Frontal cortex (tissue), 4 donors: Measurements from ENCODE around the gene VDAC1. TPM values are rescaled to one million over a fixed set of nuclear protein-coding genes. Genes with fewer than 3 reads are reported as not detected.
"Not testable (repeated sequence)": the region's sequence is repeated elsewhere in the genome, so short reads cannot be mapped to it uniquely, and the experiment has no call there.

Experiments used
- DNase-seq, 2 donors: peaks; one replicate each; pipeline ENCODE4 v3.0.0; 2012; ENCODE audit warnings: low spot score in 2 of 2
- FAIRE-seq: peaks from 2 replicates; lab custom pipeline; 2012; peaks lifted over from hg19 to GRCh38; lab: Jason Lieb, UNC
- total RNA-seq: library from RNA; depleted of rRNA; stranded (reverse); fragments of >200 nt; gene quantifications from one replicate; pipeline ENCODE4 v1.2.3, GENCODE V29; 2014
- donor health status: control.
- donor health status: control.
- donor health status: control.

VDAC1 gene
- 244 TPM for total RNA-seq

- no peak for FAIRE-seq
- DNase-seq, result peak; percentile 94 to 97
Measured at GRCh38 chr5:134004626-134005416, at the start of gene VDAC1. Gene VDAC1, minus strand, starts transcription at chr5:134004975. Its CDS starts 11,963 bp downstream, at chr5:133993012.

GRCh38 chr5:134053840-134054338, 49.1 kb upstream of the VDAC1 start:
- no peak for FAIRE-seq

GRCh38 chr5:134053314-134053839, 48.6 kb upstream of the VDAC1 start:
- FAIRE-seq, result no peak
- no peak for DNase-seq

More at GRCh38 chr5:134053840-134054338, 49.1 kb upstream of the VDAC1 start:
- DNase-seq, result no peak

GRCh38 chr5:134051305-134051704, 46.5 kb upstream of the VDAC1 start:
- no peak for FAIRE-seq

GRCh38 chr5:134048864-134049263, 44.1 kb upstream of the VDAC1 start:
- FAIRE-seq (no peak), DNase-seq (no peak)

More at GRCh38 chr5:134051305-134051704, 46.5 kb upstream of the VDAC1 start:
- DNase-seq, result no peak

GRCh38 chr5:134047687-134048056, 42.9 kb upstream of the VDAC1 start:
- DNase-seq, result no peak
- no peak for FAIRE-seq

- DNase-seq (no peak), FAIRE-seq (no peak)
Measured at GRCh38 chr5:134046801-134047686, 42.3 kb upstream of the VDAC1 start.

- FAIRE-seq (no peak), DNase-seq (no peak)
Measured at GRCh38 chr5:134046330-134046729, 41.6 kb upstream of the VDAC1 start.

GRCh38 chr5:134043793-134044792, 39.3 kb upstream of the VDAC1 start:
- DNase-seq (no peak), FAIRE-seq (no peak)

- no peak for FAIRE-seq
- DNase-seq, result no peak
Measured at GRCh38 chr5:134041570-134042411, 37.0 kb upstream of the VDAC1 start.

GRCh38 chr5:134038138-134038537, 33.4 kb upstream of the VDAC1 start:
- DNase-seq (no peak), FAIRE-seq (no peak)

- DNase-seq (no peak), FAIRE-seq (no peak)
Measured at GRCh38 chr5:134037160-134037559, 32.4 kb upstream of the VDAC1 start.

GRCh38 chr5:134034326-134034725, 29.6 kb upstream of the VDAC1 start:
- DNase-seq (no peak), FAIRE-seq (no peak)

- not testable (repeated sequence) for FAIRE-seq, DNase-seq
Measured at GRCh38 chr5:134030303-134030964, 25.7 kb upstream of the VDAC1 start.

GRCh38 chr5:134029156-134029555, 24.4 kb upstream of the VDAC1 start:
- no peak for DNase-seq

GRCh38 chr5:134028496-134028895, 23.7 kb upstream of the VDAC1 start:
- FAIRE-seq (no peak), DNase-seq (no peak)

More at GRCh38 chr5:134029156-134029555, 24.4 kb upstream of the VDAC1 start:
- FAIRE-seq, result no peak

- DNase-seq (no peak), FAIRE-seq (no peak)
Measured at GRCh38 chr5:134027288-134027615, 22.5 kb upstream of the VDAC1 start.
